OCI-LY7 (cell line): Measurements from ENCODE around the gene DPYD. TPM values are rescaled to one million over a fixed set of nuclear protein-coding genes. Genes with fewer than 3 reads are reported as not detected.

ENCODE experiments used
- BruUV-seq: library from RNA; stranded (reverse); fragments of 400-500 nt; replicated peaks from 2 replicates; lab custom pipeline; 2021; lab: Mats Ljungman, UMichigan
- CTCF ChIA-PET: fragments of 300-600 bp; sonication (Branson Sonifier 250); formaldehyde crosslinking; loops from one replicate; lab custom pipeline; 2022; ENCODE audit warnings: antibody characterized with exemption; ENCODE audit not compliant: unreplicated experiment; lab: Charles Lee
- POLR2A ChIA-PET: fragments of 300-600 bp; sonication (Branson Sonifier 250); formaldehyde crosslinking; loops from one replicate; lab custom pipeline; 2022; ENCODE audit warnings: antibody characterized with exemption; lab: Charles Lee
- DNase-seq: peaks from one replicate; pipeline ENCODE4 v3.0.0-alpha.2; 2015; ENCODE audit warnings: low spot score
- H2AFZ ChIP-seq: fragments of 200-600 bp; sonication (generic), shearing (Covaris generic); 2 replicates; pipeline ENCODE4 v1.6.1; 2014; ENCODE audit warnings: mild to moderate bottlenecking, antibody characterized with exemption, low read length, moderate library complexity
- H3K27ac ChIP-seq: fragments of 200-600 bp; sonication (generic); 2 replicates; pipeline ENCODE4 v1.5.1; 2014; ENCODE audit warnings: mixed run types, low read depth, mild to moderate bottlenecking, moderate library complexity, low read length, inconsistent platforms; ENCODE audit not compliant: poor library complexity, severe bottlenecking
- H3K36me3 ChIP-seq: fragments of 200-600 bp; sonication (generic); 2 replicates; pipeline ENCODE4 v1.6.1; 2014; ENCODE audit warnings: mild to moderate bottlenecking, antibody characterized with exemption, low read length, moderate library complexity, mixed read lengths; ENCODE audit not compliant: insufficient read depth
- H3K4me1 ChIP-seq: fragments of 200-600 bp; sonication (generic); 2 replicates; pipeline ENCODE4 v1.5.1; 2014; ENCODE audit warnings: mild to moderate bottlenecking, low read length; ENCODE audit not compliant: insufficient read depth, poor library complexity, severe bottlenecking
- H3K4me2 ChIP-seq: fragments of 200-600 bp; sonication (generic); 2 replicates; pipeline ENCODE4 v1.6.1; 2014; ENCODE audit warnings: mild to moderate bottlenecking, low read length
- H3K4me3 ChIP-seq: fragments of 200-600 bp; sonication (generic); 2 replicates; pipeline ENCODE4 v1.5.1; 2014; ENCODE audit warnings: mild to moderate bottlenecking, low read depth, low read length; ENCODE audit not compliant: poor library complexity, severe bottlenecking
- H3K79me2 ChIP-seq: fragments of 200-600 bp; sonication (generic); 2 replicates; pipeline ENCODE4 v1.6.1; 2016; ENCODE audit warnings: low read depth, mild to moderate bottlenecking, low read length, moderate library complexity, mixed read lengths; ENCODE audit not compliant: insufficient read depth
- H3K9me2 ChIP-seq: fragments of 200-600 bp; sonication (generic); 2 replicates; pipeline ENCODE4 v1.6.1; 2016; ENCODE audit warnings: mild to moderate bottlenecking, low read length, mixed read lengths; ENCODE audit not compliant: insufficient read depth
- H3K9me3 ChIP-seq: fragments of 200-600 bp; sonication (generic); 2 replicates; pipeline ENCODE4 v1.6.1; 2014; ENCODE audit warnings: mild to moderate bottlenecking, mixed run types, low read length, mixed read lengths
- H4K20me1 ChIP-seq: fragments of 200-600 bp; sonication (generic); 2 replicates; pipeline ENCODE4 v1.6.1; 2014; ENCODE audit warnings: mild to moderate bottlenecking, antibody characterized with exemption, low read length, moderate library complexity, mixed read lengths; ENCODE audit not compliant: insufficient read depth
- CTCF ChIP-seq: fragments of 200-600 bp; sonication (generic); conservative IDR thresholded peaks from 2 replicates; pipeline ENCODE4 v1.5.1; 2014; ENCODE audit warnings: mild to moderate bottlenecking, antibody characterized with exemption, low read length, moderate library complexity, mixed read lengths
- EZH2phosphoT487 ChIP-seq: fragments of 200-600 bp; sonication (generic); IDR thresholded peaks from 2 replicates; pipeline ENCODE4 v1.6.1; 2018; ENCODE audit warnings: low read depth, borderline replicate concordance, mild to moderate bottlenecking, mixed run types, antibody characterized with exemption, low read length, moderate library complexity, mixed read lengths
- intact Hi-C: fragments of 100-400 bp; cut with micrococcal nuclease; formaldehyde crosslinking; loops from one replicate; pipeline ENCODE4 v1.10.0; 2022; ENCODE audit not compliant: unreplicated experiment
- total RNA-seq, 2 experiments: library from RNA; depleted of rRNA in 1 of 2; stranded (reverse); fragments of >200 nt in 1 of 2; shearing (Covaris generic) in 1 of 2; gene quantifications; 2 replicates each; pipeline ENCODE4 v1.2.3, GENCODE V29; 2014 to 2022

Gene DPYD
- total RNA-seq, 2 experiments from 2014 or later: 5.5 to 13.4 TPM

GRCh38 chr1:97307151-97307550, 613.7 kb downstream of the DPYD start:
- POLR2A ChIA-PET: interaction anchor here (0.6 kb wide), 1 partner anchor 34 kb away, joined by 3 read pairs; no protein-coding TSS in a partner anchor
- Histone ChIP-seq H3K4me1 (no peaks in the 10 kb centered on the region), H3K36me3 (no peaks in the 10 kb centered on the region), H3K9me2 (no peaks in the 10 kb centered on the region), H3K79me2 (no peaks in the 10 kb centered on the region), H3K27ac (no peak overlapping the region), H3K4me3 (no peak overlapping the region), H4K20me1 (no peaks in the 10 kb centered on the region), H3K4me2 (no peak overlapping the region), H3K9me3 (no peaks in the 10 kb centered on the region), H2AFZ (no peak overlapping the region)
- CTCF ChIA-PET: no interaction called here
- intact Hi-C loops: no loop called here
- TF ChIP-seq CTCF: no peak
- TF ChIP-seq EZH2phosphoT487: no peak
- DNase-seq: no peak
- BruUV-seq: no TSS peak

GRCh38 chr1:97306504-97306903, 614.3 kb downstream of the DPYD start:
- Histone ChIP-seq H3K9me3 (no peaks in the 10 kb centered on the region), H3K79me2 (no peaks in the 10 kb centered on the region), H3K4me2 (no peak overlapping the region), H3K36me3 (no peaks in the 10 kb centered on the region), H3K4me3 (no peak overlapping the region), H3K4me1 (no peaks in the 10 kb centered on the region), H3K27ac (no peak overlapping the region), H4K20me1 (no peaks in the 10 kb centered on the region), H3K9me2 (no peaks in the 10 kb centered on the region), H2AFZ (no peak overlapping the region)
- no peak for DNase-seq
- ChIA-PET CTCF (no interaction called here), POLR2A (interaction anchor here (0.6 kb wide), 2 partner anchors 35 to 41 kb away, joined by 3 read pairs; no protein-coding TSS in a partner anchor)
- TF ChIP-seq EZH2phosphoT487: no peak
- TF ChIP-seq CTCF: no peak
- BruUV-seq: no TSS peak
- intact Hi-C loops: no loop called here

- Histone ChIP-seq H3K36me3 (no peaks in the 10 kb centered on the region), H4K20me1 (no peaks in the 10 kb centered on the region), H3K79me2 (no peaks in the 10 kb centered on the region), H3K4me3 (no peak overlapping the region), H3K9me2 (no peaks in the 10 kb centered on the region), H3K27ac (no peak overlapping the region), H2AFZ (no peak overlapping the region), H3K4me1 (no peaks in the 10 kb centered on the region), H3K4me2 (no peak overlapping the region), H3K9me3 (no peaks in the 10 kb centered on the region)
- CTCF ChIA-PET: interaction anchor here (0.6 kb wide), 1 partner anchor 73 kb away, joined by 3 read pairs; no protein-coding TSS in a partner anchor
- POLR2A ChIA-PET: interaction anchor here (0.5 to 1.1 kb wide), 2 partner anchors 32 to 39 kb away, joined by 3 read pairs; no protein-coding TSS in a partner anchor
- TF ChIP-seq CTCF: no peak
- TF ChIP-seq EZH2phosphoT487: no peak
- intact Hi-C loops: no loop called here
- no peak for DNase-seq
- no TSS peak for BruUV-seq
These were observed 616.5 kb downstream of the DPYD start for GRCh38 chr1:97304366-97304765.
